ENCODE results near the gene TNFRSF25. TPM values are rescaled to one million over a fixed set of nuclear protein-coding genes. Genes with fewer than 3 reads are reported as not detected.
"Not testable (repeated sequence)": the region's sequence is repeated elsewhere in the genome, so short reads cannot be mapped to it uniquely, and the experiment has no call there.

Gene TNFRSF25
- total RNA-seq, 4 donors from 2014 or later = 4.2 to 11.2 (median 8.8) TPM

DNA sequence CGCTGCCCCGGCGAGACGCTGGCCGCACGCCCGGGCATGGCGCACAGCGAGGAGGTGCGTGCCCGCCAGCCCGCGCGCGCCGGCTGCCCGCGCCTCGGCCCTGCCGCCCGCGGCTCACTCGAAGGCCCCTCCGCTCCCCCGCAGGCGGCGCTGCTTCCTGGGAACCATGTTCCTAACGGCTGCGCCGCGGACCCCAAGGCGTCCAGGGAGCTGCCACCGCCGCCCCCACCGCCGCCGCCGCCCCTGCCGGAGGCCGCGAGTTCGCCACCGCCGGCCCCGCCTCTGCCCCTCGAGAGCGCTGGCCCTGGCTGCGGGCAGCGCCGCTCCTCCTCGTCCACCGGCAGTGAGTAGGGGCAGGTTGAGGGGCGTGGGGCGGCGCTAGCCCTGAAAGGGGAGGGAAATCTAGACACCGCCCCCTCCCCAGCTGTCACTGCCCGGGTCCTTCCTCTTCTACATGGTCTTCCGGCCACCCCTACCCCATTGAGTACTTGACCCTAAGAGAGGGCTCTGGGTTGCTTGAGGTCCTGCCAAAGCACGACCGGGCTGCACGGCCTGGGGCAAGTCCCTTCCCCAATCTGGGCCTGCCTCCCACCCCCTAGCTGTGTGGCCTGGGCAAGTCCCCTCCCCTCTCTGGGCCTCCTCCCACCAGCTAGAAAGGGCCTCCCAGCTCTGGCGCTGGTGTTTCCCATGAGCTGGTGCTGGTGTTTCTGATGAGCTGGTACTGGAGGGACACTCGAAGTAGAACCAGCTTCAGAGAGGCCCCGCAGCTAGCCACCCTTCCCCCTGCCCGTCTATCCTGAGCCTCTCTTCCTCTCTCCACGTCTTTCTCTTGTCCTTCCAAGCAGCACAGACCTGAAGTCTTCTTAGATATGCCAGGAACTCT, 17.0 kb downstream of the TNFRSF25 start:
- TF ChIP-seq EP300 (IDR thresholded peaks at IDR 0.05) (no peak), POLR2A (IDR thresholded peaks at IDR 0.05) (no peak), POLR2AphosphoS5 (IDR thresholded peaks at IDR 0.05) (no peak)
- TF ChIP-seq, protein P1, sequence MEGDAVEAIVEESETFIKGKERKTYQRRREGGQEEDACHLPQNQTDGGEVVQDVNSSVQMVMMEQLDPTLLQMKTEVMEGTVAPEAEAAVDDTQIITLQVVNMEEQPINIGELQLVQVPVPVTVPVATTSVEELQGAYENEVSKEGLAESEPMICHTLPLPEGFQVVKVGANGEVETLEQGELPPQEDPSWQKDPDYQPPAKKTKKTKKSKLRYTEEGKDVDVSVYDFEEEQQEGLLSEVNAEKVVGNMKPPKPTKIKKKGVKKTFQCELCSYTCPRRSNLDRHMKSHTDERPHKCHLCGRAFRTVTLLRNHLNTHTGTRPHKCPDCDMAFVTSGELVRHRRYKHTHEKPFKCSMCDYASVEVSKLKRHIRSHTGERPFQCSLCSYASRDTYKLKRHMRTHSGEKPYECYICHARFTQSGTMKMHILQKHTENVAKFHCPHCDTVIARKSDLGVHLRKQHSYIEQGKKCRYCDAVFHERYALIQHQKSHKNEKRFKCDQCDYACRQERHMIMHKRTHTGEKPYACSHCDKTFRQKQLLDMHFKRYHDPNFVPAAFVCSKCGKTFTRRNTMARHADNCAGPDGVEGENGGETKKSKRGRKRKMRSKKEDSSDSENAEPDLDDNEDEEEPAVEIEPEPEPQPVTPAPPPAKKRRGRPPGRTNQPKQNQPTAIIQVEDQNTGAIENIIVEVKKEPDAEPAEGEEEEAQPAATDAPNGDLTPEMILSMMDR (IDR thresholded peaks at IDR 0.05) = peak in 2 of 4 experiments; percentile 2 to 18
- H3K27me3 ChIP-seq = peaks cover 94% of the 10 kb centered on the region
- ATAC-seq = peak; percentile 35
- no peak overlapping the region for H3K27ac ChIP-seq
- H3K36me3 ChIP-seq = no peaks in the 10 kb centered on the region
- H3K9me3 ChIP-seq = no peaks in the 10 kb centered on the region
- 0 to 33% methylated on average over 3 to 4 of the region's 66 CpGs for WGBS, 2 donors (ENCODE audit: low coverage in 1 of 2)
- H3K4me1 ChIP-seq = peaks cover 0 to 30% (median 8%) of the 10 kb centered on the region in 3 donors
- peak overlapping the region in 1 of 2 donors; percentile 38 for H3K4me3 ChIP-seq

DNA sequence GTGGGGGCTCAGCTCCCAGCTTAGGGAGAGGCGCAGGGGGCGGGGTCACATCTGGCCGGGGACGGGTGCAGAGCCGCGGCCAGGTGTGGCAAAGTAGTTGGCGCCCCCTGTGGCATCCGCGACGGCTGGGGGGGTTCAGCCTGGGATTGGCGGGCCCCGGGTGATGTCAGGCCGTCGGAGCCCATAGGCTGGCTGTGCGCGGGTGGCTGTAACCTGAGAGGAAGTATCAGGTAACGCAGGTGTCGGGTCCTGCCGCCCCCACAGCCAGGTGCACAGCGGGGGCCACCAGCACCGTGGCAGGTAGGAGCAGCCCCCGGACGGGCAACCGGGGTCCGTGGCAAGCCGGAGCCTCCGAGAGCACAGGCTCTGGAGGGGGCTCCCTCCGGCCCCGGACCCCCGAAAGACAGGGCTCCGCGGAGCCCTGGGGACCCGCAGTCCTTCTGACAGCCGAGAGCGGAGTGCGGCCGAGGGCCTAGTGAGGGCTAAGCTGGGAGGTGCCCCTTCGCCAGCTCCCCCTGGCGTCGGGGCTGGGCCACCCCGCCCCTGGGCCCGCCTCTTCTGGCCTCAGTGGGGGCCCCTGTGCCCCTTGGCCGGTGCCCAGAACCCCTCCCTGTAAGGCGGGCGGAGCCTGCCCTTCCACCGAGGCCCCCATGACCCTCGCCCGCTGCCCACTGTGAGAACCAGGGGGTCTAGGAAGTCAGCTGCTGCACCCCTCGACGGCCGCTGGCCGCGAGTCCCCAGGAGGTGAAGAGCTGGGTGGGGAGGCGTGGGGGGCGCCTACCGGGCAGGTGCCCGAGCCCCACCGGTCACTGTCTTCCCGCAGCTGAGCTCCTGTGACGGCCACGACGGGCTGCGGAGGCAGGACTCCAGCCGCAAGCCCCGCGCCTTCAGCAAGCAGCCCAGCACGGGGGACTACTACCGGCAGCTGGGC, 17.9 kb downstream of the TNFRSF25 start:
- H3K27me3 ChIP-seq = peaks cover 93% of the 10 kb centered on the region
- WGBS, 2 donors (ENCODE audit: low coverage in 1 of 2) = no CpG with 5 or more reads among the region's 68 CpGs
- no peaks in the 10 kb centered on the region for H3K9me3 ChIP-seq
- no peaks in the 10 kb centered on the region for H3K36me3 ChIP-seq
- peak overlapping the region in 1 of 2 donors; percentile 38 for H3K4me3 ChIP-seq
- no peak for ATAC-seq
- no peak for TF ChIP-seq EP300 (IDR thresholded peaks at IDR 0.05)
- no peak for TF ChIP-seq POLR2AphosphoS5 (IDR thresholded peaks at IDR 0.05)
- TF ChIP-seq, protein P1 (IDR thresholded peaks at IDR 0.05) = no peak
- no peak for TF ChIP-seq POLR2A (IDR thresholded peaks at IDR 0.05)
- H3K27ac ChIP-seq = no peak overlapping the region
- H3K4me1 ChIP-seq = peaks cover 0 to 27% (median 8%) of the 10 kb centered on the region in 3 donors

DNA sequence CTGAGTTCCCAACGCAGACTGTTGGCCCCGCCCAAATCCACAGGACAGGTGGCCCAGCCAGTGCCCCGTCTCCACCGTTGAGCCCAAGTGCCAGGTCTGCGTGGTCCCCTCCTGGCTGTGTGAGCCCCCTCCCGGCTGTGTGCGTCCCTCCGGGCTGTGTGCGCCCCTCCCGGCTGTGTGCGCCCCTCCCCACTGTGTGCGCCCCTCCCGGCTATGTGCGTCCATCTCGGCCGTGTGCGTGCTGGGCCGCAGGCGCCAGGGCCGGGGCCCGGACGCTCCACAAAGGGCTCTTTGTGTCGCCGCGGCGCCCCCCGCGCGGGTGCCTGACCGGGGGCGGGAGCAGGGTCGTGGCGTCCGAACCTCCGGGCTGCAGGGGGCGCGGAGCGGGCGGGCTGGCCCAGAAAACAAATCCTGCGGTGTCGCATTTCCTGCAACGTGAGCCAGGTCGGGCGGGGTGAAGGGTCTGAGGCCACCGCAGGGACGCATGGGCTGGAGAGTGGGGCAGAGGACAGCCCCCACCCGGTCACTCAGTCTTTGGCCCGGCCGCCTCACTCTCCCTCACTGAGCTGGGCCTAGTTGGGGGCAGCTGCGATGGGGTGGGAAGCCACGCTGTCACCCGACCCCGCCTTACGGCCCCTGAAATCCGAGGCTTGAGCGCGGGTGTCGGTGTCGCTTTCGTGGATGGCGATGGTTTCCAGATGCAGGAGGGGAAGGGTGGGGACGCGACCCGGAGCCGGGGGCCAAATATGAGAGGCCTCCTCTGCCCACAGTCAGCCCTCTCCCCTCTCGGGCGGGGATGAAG, 18.8 kb downstream of the TNFRSF25 start:
- H3K36me3 ChIP-seq = no peaks in the 10 kb centered on the region
- no peak overlapping the region for H3K27ac ChIP-seq
- 0% methylated on average over 1 of the region's 67 CpGs; no CpG with 5 or more reads in 1 of the 2 donors for WGBS, 2 donors (ENCODE audit: low coverage in 1 of 2)
- peaks cover 92% of the 10 kb centered on the region for H3K27me3 ChIP-seq
- ATAC-seq = no peak
- H3K9me3 ChIP-seq = no peaks in the 10 kb centered on the region
- H3K4me3 ChIP-seq = peak overlapping the region in 1 of 2 donors; percentile 22
- peaks cover 0 to 27% (median 8%) of the 10 kb centered on the region in 3 donors for H3K4me1 ChIP-seq
- TF ChIP-seq, protein P1 (IDR thresholded peaks at IDR 0.05) = no peak
- TF ChIP-seq POLR2AphosphoS5 (IDR thresholded peaks at IDR 0.05) = no peak
- no peak for TF ChIP-seq EP300 (IDR thresholded peaks at IDR 0.05)
- TF ChIP-seq POLR2A (IDR thresholded peaks at IDR 0.05) = no peak

DNA sequence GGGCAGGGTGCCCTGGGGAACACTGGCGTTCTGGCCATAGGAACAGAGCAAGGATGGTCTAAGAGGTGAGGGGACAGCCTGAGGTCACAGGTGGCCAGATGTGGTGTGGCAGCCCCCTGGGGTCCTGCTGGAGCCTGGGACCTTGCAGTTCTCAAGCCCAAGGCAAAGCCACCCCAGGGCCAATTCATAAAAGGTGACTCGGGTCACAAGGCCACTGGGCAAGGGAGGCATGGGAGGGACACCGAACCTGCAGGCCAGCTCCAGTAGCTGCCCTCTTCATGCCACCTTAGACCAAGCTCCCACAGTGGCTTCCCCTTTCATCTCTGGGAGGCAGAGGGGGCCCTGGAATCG, 19.3 kb downstream of the TNFRSF25 start:
- H3K4me3 ChIP-seq = no peak overlapping the region
- no peaks in the 10 kb centered on the region for H3K9me3 ChIP-seq
- peaks cover 0 to 27% (median 8%) of the 10 kb centered on the region in 3 donors for H3K4me1 ChIP-seq
- no CpG with 5 or more reads among the region's 4 CpGs for WGBS, 2 donors (ENCODE audit: low coverage in 1 of 2)
- H3K27ac ChIP-seq = no peak overlapping the region
- peaks cover 92% of the 10 kb centered on the region for H3K27me3 ChIP-seq
- TF ChIP-seq, protein P1 (IDR thresholded peaks at IDR 0.05) = no peak
- TF ChIP-seq EP300 (IDR thresholded peaks at IDR 0.05) (no peak), POLR2AphosphoS5 (IDR thresholded peaks at IDR 0.05) (no peak)
- no peak for ATAC-seq
- no peaks in the 10 kb centered on the region for H3K36me3 ChIP-seq

DNA sequence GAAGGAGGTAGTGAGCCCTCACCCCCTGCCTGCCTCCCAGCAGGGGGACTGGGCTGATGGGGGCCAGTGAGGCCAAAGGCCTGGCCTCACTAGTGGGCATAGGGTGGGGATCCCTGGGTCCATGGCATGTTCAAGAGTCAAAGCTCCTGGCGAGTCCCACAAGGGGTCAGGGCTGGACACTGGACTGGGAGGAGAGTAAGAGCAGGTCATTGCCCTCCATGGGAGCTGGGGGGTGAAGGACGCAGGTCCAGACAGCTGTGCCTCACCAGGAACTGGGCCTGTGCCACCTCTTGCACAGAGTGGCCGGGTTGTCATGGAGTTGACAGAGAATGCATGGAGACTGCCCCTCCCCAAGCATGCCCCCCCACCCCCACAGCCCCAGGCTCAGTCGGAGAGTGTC, 20.0 kb downstream of the TNFRSF25 start:
- peaks cover 0 to 27% (median 8%) of the 10 kb centered on the region in 3 donors for H3K4me1 ChIP-seq
- not testable (repeated sequence) for H3K9me3 ChIP-seq, H3K27ac ChIP-seq, H3K36me3 ChIP-seq, H3K4me3 ChIP-seq, ATAC-seq
- peaks cover 92% of the 10 kb centered on the region for H3K27me3 ChIP-seq
- WGBS, 2 donors (ENCODE audit: low coverage in 1 of 2) = no CpG with 5 or more reads among the region's 4 CpGs
